HCT116 (cell line): Measurements from ENCODE around the gene NOL4L. TPM values are rescaled to one million over a fixed set of nuclear protein-coding genes. Genes with fewer than 3 reads are reported as not detected.
A peak's percentile ranks its signal among the peaks of the same experiment; 100 is the strongest.

Source experiments
- ATAC-seq: fragments of 200-7000 bp; cut with Tn5 transposase; 2 replicates; pipeline ENCODE4 v1.9.1; 2020; ENCODE audit warnings: mild to moderate bottlenecking, moderate library complexity
- BruUV-seq: library from RNA; stranded (reverse); fragments of 400-500 nt; replicated peaks from 2 replicates; lab custom pipeline; 2021; lab: Mats Ljungman, UMichigan
- CTCF ChIA-PET: fragments of 300-600 bp; sonication (Branson Sonifier 250); formaldehyde crosslinking; loops from one replicate; lab custom pipeline; 2021; ENCODE audit warnings: antibody characterized with exemption; lab: Charles Lee
- POLR2A ChIA-PET: fragments of 300-600, 350-600 bp; sonication (Branson Sonifier 250); formaldehyde crosslinking; loops from one replicate; lab custom pipeline; 2021; ENCODE audit warnings: antibody characterized with exemption; lab: Charles Lee
- RAD21 ChIA-PET, 2 experiments: fragments of 300-600 bp; sonication (Branson Sonifier 250); formaldehyde crosslinking; loops; one replicate each; lab custom pipeline; 2023; ENCODE audit warnings: low total read pairs in 2 of 2; ENCODE audit not compliant: uncharacterized antibody in 2 of 2, unreplicated experiment in 2 of 2, low non-redundant PET in 1 of 2; lab: Charles Lee
- DNase-seq: peaks from one replicate; pipeline ENCODE4 v3.0.0-alpha.2; 2010; ENCODE audit warnings: low read depth, low spot score
- H2AFZ ChIP-seq: fragments of 200-600 bp; shearing (Covaris generic), sonication (generic); 2 replicates; pipeline ENCODE4 v1.6.1; 2017; ENCODE audit warnings: low read depth, mixed run types, mixed read lengths, antibody characterized with exemption, low read length; ENCODE audit not compliant: poor library complexity, severe bottlenecking
- H3K27ac ChIP-seq: 2 replicates; pipeline ENCODE4 v1.5.1; 2012; ENCODE audit warnings: low read depth, low read length
- H3K27me3 ChIP-seq: fragments of 200-600 bp; sonication (generic); 2 replicates; pipeline ENCODE4 v1.6.1; 2016; ENCODE audit warnings: mixed run types, low read length, mixed read lengths; ENCODE audit not compliant: insufficient read depth
- H3K36me3 ChIP-seq, 2 experiments: fragments of 200-500 bp in 1 of 2; fragments of 200-600 bp in 1 of 2; sonication (Bioruptor generic) in 1 of 2; sonication (generic) in 1 of 2; 2 replicates each; pipeline versions ENCODE4 v1.5.1 to v1.6.1; 2014 to 2016; ENCODE audit warnings: low read length in 2 of 2, inconsistent platforms in 1 of 2, mixed read lengths in 1 of 2, mixed run types in 1 of 2; ENCODE audit not compliant: insufficient read depth in 2 of 2, control insufficient read depth in 1 of 2
- H3K4me1 ChIP-seq, 2 experiments: fragments of 200-600 bp in 1 of 2; sonication (generic) in 1 of 2; 2 replicates each; pipeline versions ENCODE4 v1.5.1 to v1.6.1; 2012 to 2017; ENCODE audit warnings: low read length in 2 of 2, inconsistent platforms in 1 of 2, mild to moderate bottlenecking in 1 of 2, mixed read lengths in 1 of 2, mixed run types in 1 of 2, moderate library complexity in 1 of 2; ENCODE audit not compliant: insufficient read depth in 2 of 2, control insufficient read depth in 1 of 2
- H3K4me2 ChIP-seq: fragments of 200-600 bp; sonication (generic); 2 replicates; pipeline ENCODE4 v1.6.1; 2017; ENCODE audit warnings: mixed run types, low read length, mixed read lengths
- H3K4me3 ChIP-seq, 2 experiments: fragments of 200-600 bp in 1 of 2; sonication (generic) in 1 of 2; replicated peaks in 1 of 2; 2 replicates each; pipeline ENCODE4 v1.5.1; 2011 to 2016; ENCODE audit warnings: low read length in 2 of 2, control low read depth in 1 of 2, low read depth in 1 of 2, mild to moderate bottlenecking in 1 of 2, mixed read lengths in 1 of 2, mixed run types in 1 of 2
- H3K79me2 ChIP-seq: fragments of 200-600 bp; sonication (generic); 2 replicates; pipeline ENCODE4 v1.6.1; 2017; ENCODE audit warnings: mild to moderate bottlenecking, mixed run types, low read length, moderate library complexity, mixed read lengths; ENCODE audit not compliant: insufficient read depth
- H3K9ac ChIP-seq: fragments of 200-600 bp; sonication (generic); 2 replicates; pipeline ENCODE4 v1.6.1; 2016; ENCODE audit warnings: low read length, mixed read lengths
- H3K9me2 ChIP-seq: fragments of 200-600 bp; sonication (generic), shearing (Covaris generic); 2 replicates; pipeline ENCODE4 v1.6.1; 2017; ENCODE audit warnings: mixed run types, mild to moderate bottlenecking, moderate library complexity; ENCODE audit not compliant: insufficient read depth
- H3K9me3 ChIP-seq, 2 experiments: fragments of 200-500 bp in 1 of 2; fragments of 200-600 bp in 1 of 2; sonication (Bioruptor generic) in 1 of 2; sonication (generic) in 1 of 2; 2 replicates each; pipeline ENCODE4 v1.6.1; 2014 to 2017; ENCODE audit warnings: low read length in 2 of 2, mixed read lengths in 2 of 2, inconsistent platforms in 1 of 2, low read depth in 1 of 2, mild to moderate bottlenecking in 1 of 2, mixed run types in 1 of 2, moderate library complexity in 1 of 2; ENCODE audit not compliant: control insufficient read depth in 1 of 2, insufficient read depth in 1 of 2
- H4K20me1 ChIP-seq: fragments of 200-600 bp; sonication (generic), shearing (Covaris generic); 2 replicates; pipeline ENCODE4 v1.6.1; 2017; ENCODE audit warnings: mixed run types, mild to moderate bottlenecking, moderate library complexity; ENCODE audit not compliant: insufficient read depth
- CTCF ChIP-seq, 3 experiments: fragments of 200-600 bp in 1 of 3; sonication (generic) in 1 of 3; IDR thresholded peaks in 2 of 3; conservative IDR thresholded peaks in 1 of 3; 2 replicates each; pipeline ENCODE4 v1.5.1; 2012 to 2017; ENCODE audit warnings: low read depth in 2 of 3, low read length in 2 of 3, antibody characterized with exemption in 1 of 3, borderline replicate concordance in 1 of 3, control low read depth in 1 of 3, mild to moderate bottlenecking in 1 of 3, mixed read lengths in 1 of 3, mixed run types in 1 of 3, moderate library complexity in 1 of 3; ENCODE audit not compliant: insufficient read depth in 1 of 3
- EZH2phosphoT487 ChIP-seq: fragments of 200-600 bp; IDR thresholded peaks from 2 replicates; pipeline ENCODE4 v1.6.1; 2018; ENCODE audit warnings: antibody characterized with exemption, borderline replicate concordance
- POLR2AphosphoS5 ChIP-seq: IDR thresholded peaks from 2 replicates; pipeline ENCODE4 v1.6.1; 2011; ENCODE audit warnings: mild to moderate bottlenecking, low read depth, low read length, moderate library complexity
- RAD21 ChIP-seq: IDR thresholded peaks from 2 replicates; pipeline ENCODE4 v1.6.1; 2012; ENCODE audit warnings: low read depth, mild to moderate bottlenecking
- TCF7L2 ChIP-seq: IDR thresholded peaks from 2 replicates; pipeline ENCODE4 v1.7.0; 2011; ENCODE audit warnings: borderline replicate concordance, inconsistent platforms; ENCODE audit not compliant: insufficient read depth, insufficient read length; ENCODE audit errors: extremely low read depth
- ZBTB33 ChIP-seq: IDR thresholded peaks from 2 replicates; pipeline ENCODE4 v1.6.1; 2011; ENCODE audit warnings: mild to moderate bottlenecking, low read length, moderate library complexity; ENCODE audit not compliant: insufficient replicate concordance; ENCODE audit errors: extremely low read depth
- intact Hi-C: fragments of 100-400 bp; cut with micrococcal nuclease; formaldehyde crosslinking; loops from 2 replicates; pipeline ENCODE4 v1.10.0; 2022
- total RNA-seq: library from RNA; stranded (reverse); gene quantifications from one replicate; pipeline ENCODE4 v1.2.1, GENCODE V29; 2021; ENCODE audit not compliant: unreplicated experiment

The NOL4L gene
- total RNA-seq, 1 experiment from 2014 or later: 5.9 TPM

- peaks cover 20 to 36% of the 10 kb centered on the region in 2 experiments for H3K4me1 ChIP-seq
- RAD21 ChIA-PET: no interaction called here
- H3K9me3 ChIP-seq: no peaks in the 10 kb centered on the region
- intact Hi-C loops: no loop called here
- H3K4me2 ChIP-seq: peak overlapping the region; percentile 42
- H3K9ac ChIP-seq: no peak overlapping the region; the same call in 1 of the 2 replicates
- no peak overlapping the region; the same call in 1 of the 2 replicates for H3K27ac ChIP-seq
- BruUV-seq: no TSS peak
- TF ChIP-seq EZH2phosphoT487 (no peak), CTCF (IDR thresholded peaks at IDR 0.05 in 2 of 3, conservative IDR thresholded peaks at IDR 0.05 in 1 of 3; ENCODE audit: borderline replicate concordance in 1 of 3, insufficient read depth in 1 of 3, low read depth in 2 of 3, low read length in 2 of 3) (no peak), POLR2AphosphoS5 (no peak), TCF7L2 (no peak), ZBTB33 (no peak), RAD21 (no peak)
- ATAC-seq (no peak), DNase-seq (no peak)
- CTCF ChIA-PET: no interaction called here
- H4K20me1 ChIP-seq: no peaks in the 10 kb centered on the region
- POLR2A ChIA-PET: no interaction called here
- no peaks in the 10 kb centered on the region for H3K27me3 ChIP-seq
- H3K9me2 ChIP-seq: no peaks in the 10 kb centered on the region
- H3K79me2 ChIP-seq: no peaks in the 10 kb centered on the region
- H3K36me3 ChIP-seq: no peaks in the 10 kb centered on the region
- no peak overlapping the region for H3K4me3 ChIP-seq
- no peak overlapping the region for H2AFZ ChIP-seq
Measured at GRCh38 chr20:32554965-32555289, 30.2 kb downstream of the NOL4L start.
